Ovary (tissue), 9 donors: ENCODE measurements around the gene PPFIBP2. TPM values are rescaled to one million over a fixed set of nuclear protein-coding genes. Genes with fewer than 3 reads are reported as not detected.

Experiments
- DNase-seq, 5 donors: peaks; one replicate each; pipeline ENCODE4 v3.0.0-alpha.2; 2019 to 2020
- H3K27ac ChIP-seq, 2 donors: fragments of 200-600 bp; one replicate each; pipeline versions ENCODE4 v1.5.1 to v1.8.0; 2019 to 2022
- H3K27me3 ChIP-seq: fragments of 200-600 bp; one replicate; pipeline ENCODE4 v1.8.0; 2022
- H3K36me3 ChIP-seq: fragments of 200-600 bp; sonication (generic); one replicate; pipeline ENCODE4 v1.5.1; 2019
- H3K4me1 ChIP-seq: one replicate; pipeline ENCODE4 v1.8.1; 2013; ENCODE audit warnings: mild to moderate bottlenecking, moderate library complexity; ENCODE audit not compliant: insufficient read depth
- H3K4me3 ChIP-seq: fragments of 200-600 bp; sonication (generic); one replicate; pipeline ENCODE4 v1.5.1; 2017
- H3K9me3 ChIP-seq, 2 donors: fragments of 200-600 bp in 1 of 2; sonication (generic) in 1 of 2; one replicate each; pipeline versions ENCODE4 v1.5.1 to v1.8.1; 2013 to 2019; ENCODE audit warnings: mild to moderate bottlenecking in 1 of 2, moderate library complexity in 1 of 2
- CTCF ChIP-seq, 3 donors: fragments of 450-650 bp in 2 of 3; fragments of 200-600 bp in 1 of 3; IDR thresholded peaks; one replicate each; pipeline versions ENCODE4 v1.5.1 to v1.8.0; 2016 to 2022; ENCODE audit warnings: antibody characterized with exemption in 3 of 3, mild to moderate bottlenecking in 1 of 3
- EP300 ChIP-seq: sonication (generic); formaldehyde crosslinking; IDR thresholded peaks from one replicate; pipeline ENCODE4 v1.6.1; 2017; ENCODE audit warnings: antibody characterized with exemption
- POLR2A ChIP-seq: fragments of 450-650 bp; IDR thresholded peaks from one replicate; pipeline ENCODE4 v1.6.1; 2017; ENCODE audit warnings: antibody characterized with exemption, mild to moderate bottlenecking, moderate library complexity
- WGBS, 3 donors: extraction: QIAGEN DNeasy Blood & Tissue Kit in 1 of 3; methylation state at CpG; one replicate each; pipeline versions ENCODE4 v1.1.5 to v1.1.7; 2013 to 2017; 5-methylcytosine and 5-hydroxymethylcytosine counted together
- intact Hi-C, 4 donors: fragments of 100-400 bp; cut with DNase I; formaldehyde crosslinking; loops; one replicate each; pipeline versions ENCODE4 v1.11.0 to v1.15.1; 2022 to 2023
- polyA plus RNA-seq, 2 donors: library from polyadenylated mRNA; stranded (reverse); fragments of 200-250 nt in 1 of 2; fragments of 350-450 nt in 1 of 2; fragmentation: Illumina TruSeq in 1 of 2; extraction: RNeasy Lipid Tissue Mini Kit (QIAGEN cat#74804) in 1 of 2; gene quantifications; one replicate each; pipeline ENCODE4 v1.2.3, GENCODE V29; 2013 to 2014
- total RNA-seq, 7 donors: library from RNA; depleted of rRNA in 2 of 7; stranded (reverse); fragments of >200 nt in 2 of 7; fragmentation: NEBNext Ultra II Directional in 3 of 7; extraction: Animal tissue kit (Norgen Biotek cat#: 25700) in 3 of 7; gene quantifications; one replicate each; pipeline versions ENCODE4 v1.1.0 to v1.2.4, GENCODE V29; 2016 to 2023
- donor health status: DM: no; HTN: no; CAD: no; lungs with moderate emphysema.
- donor health status: DM: no; HTN: no; CAD: no.
- donor health status: Bipolar disorder and iron deficiency.
- donor health status: DM: yes; HTN: yes; CAD: no.
- donor health status: DM: no; HTN: no; CAD: no.
- donor health status: DM: yes; HTN: yes; CAD: no.

PPFIBP2 gene
- total and polyA plus RNA-seq, 9 donors = 9.6 to 36.2 (median 20.7) TPM

- no peak overlapping the region for H3K4me3 ChIP-seq
- no peak overlapping the region for H3K27ac ChIP-seq
- intact Hi-C loops = no loop called here
Measured at GRCh38 chr11:7613394-7613720, 99.6 kb downstream of the PPFIBP2 start.

GRCh38 chr11:7614656-7615055 lies 100.9 kb downstream of the PPFIBP2 start:
- intact Hi-C loops = no loop called here
- no peaks in the 10 kb centered on the region for H3K36me3 ChIP-seq
- DNase-seq = no peak

More at GRCh38 chr11:7613394-7613720, 99.6 kb downstream of the PPFIBP2 start:
- Histone ChIP-seq H3K27me3 (no peaks in the 10 kb centered on the region), H3K4me1 (peaks cover 2% of the 10 kb centered on the region), H3K9me3 (no peaks in the 10 kb centered on the region), H3K36me3 (no peaks in the 10 kb centered on the region)
- 92 to 98% (median 96%) methylated on average over 4 of the region's 4 CpGs for WGBS, 3 donors
- DNase-seq = no peak
- TF ChIP-seq POLR2A (no peak), CTCF (IDR thresholded peaks at IDR 0.05) (no peak), EP300 (no peak)

GRCh38 chr11:7617032-7617431 lies 103.2 kb downstream of the PPFIBP2 start:
- 92 to 94% (median 92%) methylated on average over 8 of the region's 8 CpGs for WGBS, 3 donors
- TF ChIP-seq EP300 (no peak), POLR2A (no peak), CTCF (IDR thresholded peaks at IDR 0.05) (no peak)
- intact Hi-C loops = no loop called here
- Histone ChIP-seq H3K4me1 (peaks cover 2% of the 10 kb centered on the region), H3K27me3 (no peaks in the 10 kb centered on the region), H3K9me3 (no peaks in the 10 kb centered on the region), H3K4me3 (no peak overlapping the region), H3K27ac (no peak overlapping the region), H3K36me3 (no peaks in the 10 kb centered on the region)
- no peak for DNase-seq

More at GRCh38 chr11:7614656-7615055, 100.9 kb downstream of the PPFIBP2 start:
- Histone ChIP-seq H3K27ac (no peak overlapping the region), H3K27me3 (no peaks in the 10 kb centered on the region), H3K4me3 (no peak overlapping the region), H3K4me1 (peaks cover 2% of the 10 kb centered on the region), H3K9me3 (no peaks in the 10 kb centered on the region)
- TF ChIP-seq EP300 (no peak), POLR2A (no peak), CTCF (IDR thresholded peaks at IDR 0.05) (no peak)

- WGBS, 3 donors = 86 to 90% (median 88%) methylated on average over 3 of the region's 3 CpGs
- Histone ChIP-seq H3K9me3 (no peaks in the 10 kb centered on the region), H3K36me3 (no peaks in the 10 kb centered on the region), H3K27me3 (no peaks in the 10 kb centered on the region), H3K27ac (no peak overlapping the region), H3K4me3 (no peak overlapping the region), H3K4me1 (no peaks in the 10 kb centered on the region)
- intact Hi-C loops = no loop called here
- DNase-seq = no peak
- TF ChIP-seq EP300 (no peak), POLR2A (no peak), CTCF (IDR thresholded peaks at IDR 0.05) (no peak)
Measured at GRCh38 chr11:7619322-7619721, 105.5 kb downstream of the PPFIBP2 start.

- no peaks in the 10 kb centered on the region for H3K27me3 ChIP-seq
- intact Hi-C loops = no loop called here
- TF ChIP-seq CTCF (IDR thresholded peaks at IDR 0.05) (no peak), EP300 (no peak), POLR2A (no peak)
- no peaks in the 10 kb centered on the region for H3K4me1 ChIP-seq
- no peaks in the 10 kb centered on the region for H3K9me3 ChIP-seq
- no peak overlapping the region for H3K27ac ChIP-seq
- H3K4me3 ChIP-seq = no peak overlapping the region
- WGBS, 3 donors = 79 to 86% (median 80%) methylated on average over 3 of the region's 3 CpGs
- no peak for DNase-seq
- H3K36me3 ChIP-seq = no peaks in the 10 kb centered on the region
Measured at GRCh38 chr11:7621090-7621489, 107.3 kb downstream of the PPFIBP2 start.
